PC-9 (cell line): Measurements from ENCODE around the gene SDHB. TPM values are rescaled to one million over a fixed set of nuclear protein-coding genes. Genes with fewer than 3 reads are reported as not detected.

Source experiments
- BruUV-seq: library from RNA; stranded (reverse); fragments of 400-500 nt; replicated peaks from 2 replicates; lab custom pipeline; 2021; lab: Mats Ljungman, UMichigan
- CTCF ChIA-PET: fragments of 300-600 bp; sonication (Branson Sonifier 250); formaldehyde crosslinking; loops from one replicate; lab custom pipeline; 2022; ENCODE audit warnings: antibody characterized with exemption; lab: Charles Lee
- POLR2A ChIA-PET: fragments of 300-600 bp; sonication (Branson Sonifier 250); formaldehyde crosslinking; loops from one replicate; lab custom pipeline; 2022; ENCODE audit warnings: antibody characterized with exemption; ENCODE audit not compliant: unreplicated experiment; lab: Charles Lee
- DNase-seq, 2 experiments: peaks; one replicate each; pipeline versions ENCODE4 v3.0.0 to v3.0.0-alpha.2; 2015 to 2022; ENCODE audit warnings: mixed read lengths in 1 of 2
- H2AFZ ChIP-seq: fragments of 200-600 bp; sonication (generic); 2 replicates; pipeline ENCODE4 v1.8.1; 2017; ENCODE audit warnings: antibody characterized with exemption
- H3F3A ChIP-seq: fragments of 200-600 bp; sonication (generic); 2 replicates; pipeline ENCODE4 v1.8.1; 2017; ENCODE audit warnings: antibody characterized with exemption, mild to moderate bottlenecking, low read depth; ENCODE audit not compliant: insufficient read depth
- H3K27ac ChIP-seq: fragments of 200-600 bp; sonication (generic); 2 replicates; pipeline ENCODE4 v1.6.1; 2016; ENCODE audit warnings: mixed run types
- H3K27me3 ChIP-seq: fragments of 200-600 bp; sonication (generic); 2 replicates; pipeline ENCODE4 v1.6.1; 2016; ENCODE audit warnings: low read depth, mixed run types; ENCODE audit not compliant: insufficient read depth
- H3K36me3 ChIP-seq: fragments of 200-600 bp; sonication (generic); 2 replicates; pipeline ENCODE4 v1.6.1; 2016; ENCODE audit warnings: low read depth, mixed run types
- H3K4me1 ChIP-seq: fragments of 200-600 bp; sonication (generic); replicated peaks from 2 replicates; pipeline ENCODE4 v1.6.1; 2016; ENCODE audit warnings: mixed run types; ENCODE audit not compliant: insufficient read depth
- H3K4me2 ChIP-seq: fragments of 200-600 bp; sonication (generic); 2 replicates; pipeline ENCODE4 v1.6.1; 2017; ENCODE audit warnings: mixed run types
- H3K4me3 ChIP-seq: fragments of 200-600 bp; sonication (generic); 2 replicates; pipeline ENCODE4 v1.6.1; 2016; ENCODE audit warnings: mixed run types
- H3K79me2 ChIP-seq: fragments of 200-600 bp; sonication (generic); 2 replicates; pipeline ENCODE4 v1.6.1; 2017; ENCODE audit warnings: low read depth, mixed run types
- H3K9me2 ChIP-seq: fragments of 200-600 bp; sonication (generic); 2 replicates; pipeline ENCODE4 v1.8.1; 2017; ENCODE audit warnings: mild to moderate bottlenecking; ENCODE audit not compliant: insufficient read depth
- H3K9me3 ChIP-seq: fragments of 200-600 bp; sonication (generic); 2 replicates; pipeline ENCODE4 v1.8.1; 2016; ENCODE audit warnings: low read depth; ENCODE audit not compliant: insufficient read depth
- H4K20me1 ChIP-seq: fragments of 200-600 bp; sonication (generic); 2 replicates; pipeline ENCODE4 v1.8.1; 2017; ENCODE audit not compliant: insufficient read depth
- EZH2 ChIP-seq: fragments of 200-600 bp; sonication (generic); IDR thresholded peaks from 2 replicates; pipeline ENCODE4 v1.8.0; 2017; ENCODE audit warnings: antibody characterized with exemption, low read depth
- intact Hi-C: fragments of 100-400 bp; cut with micrococcal nuclease; formaldehyde crosslinking; loops from one replicate; pipeline ENCODE4 v1.10.0; 2022; ENCODE audit not compliant: unreplicated experiment
- total RNA-seq: library from RNA; stranded (reverse); gene quantifications from 2 replicates; pipeline ENCODE4 v1.2.3, GENCODE V29; 2021
- TF ChIP-seq, protein P1 (sequence below): fragments of 200-600 bp; sonication (generic); conservative IDR thresholded peaks from 2 replicates; pipeline ENCODE4 v1.6.1; 2017; ENCODE audit warnings: mixed run types, antibody characterized with exemption, mild to moderate bottlenecking, moderate library complexity

The SDHB gene
- total RNA-seq, 1 experiment from 2014 or later = 101 TPM

GRCh38 chr1:16976966-16977365 is 76.9 kb downstream of the SDHB start:
- H3K9me2 ChIP-seq = no peaks in the 10 kb centered on the region
- H3F3A ChIP-seq = no peaks in the 10 kb centered on the region
- no peaks in the 10 kb centered on the region for H3K79me2 ChIP-seq
- DNase-seq = no peak
- no peaks in the 10 kb centered on the region for H3K27me3 ChIP-seq
- H2AFZ ChIP-seq = no peak overlapping the region
- intact Hi-C loops = no loop called here
- no peak for TF ChIP-seq EZH2
- TF ChIP-seq, protein P1, sequence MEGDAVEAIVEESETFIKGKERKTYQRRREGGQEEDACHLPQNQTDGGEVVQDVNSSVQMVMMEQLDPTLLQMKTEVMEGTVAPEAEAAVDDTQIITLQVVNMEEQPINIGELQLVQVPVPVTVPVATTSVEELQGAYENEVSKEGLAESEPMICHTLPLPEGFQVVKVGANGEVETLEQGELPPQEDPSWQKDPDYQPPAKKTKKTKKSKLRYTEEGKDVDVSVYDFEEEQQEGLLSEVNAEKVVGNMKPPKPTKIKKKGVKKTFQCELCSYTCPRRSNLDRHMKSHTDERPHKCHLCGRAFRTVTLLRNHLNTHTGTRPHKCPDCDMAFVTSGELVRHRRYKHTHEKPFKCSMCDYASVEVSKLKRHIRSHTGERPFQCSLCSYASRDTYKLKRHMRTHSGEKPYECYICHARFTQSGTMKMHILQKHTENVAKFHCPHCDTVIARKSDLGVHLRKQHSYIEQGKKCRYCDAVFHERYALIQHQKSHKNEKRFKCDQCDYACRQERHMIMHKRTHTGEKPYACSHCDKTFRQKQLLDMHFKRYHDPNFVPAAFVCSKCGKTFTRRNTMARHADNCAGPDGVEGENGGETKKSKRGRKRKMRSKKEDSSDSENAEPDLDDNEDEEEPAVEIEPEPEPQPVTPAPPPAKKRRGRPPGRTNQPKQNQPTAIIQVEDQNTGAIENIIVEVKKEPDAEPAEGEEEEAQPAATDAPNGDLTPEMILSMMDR = no peak
- ChIA-PET POLR2A (no interaction called here), CTCF (no interaction called here)
- H4K20me1 ChIP-seq = no peaks in the 10 kb centered on the region
- BruUV-seq = no TSS peak
- no peak overlapping the region for H3K4me3 ChIP-seq
- H3K27ac ChIP-seq = no peak overlapping the region
- H3K36me3 ChIP-seq = no peaks in the 10 kb centered on the region
- H3K9me3 ChIP-seq = no peaks in the 10 kb centered on the region
- H3K4me2 ChIP-seq = no peak overlapping the region
- no peaks in the 10 kb centered on the region for H3K4me1 ChIP-seq

- Histone ChIP-seq H3K27me3 (no peaks in the 10 kb centered on the region), H3F3A (no peaks in the 10 kb centered on the region), H3K9me3 (no peaks in the 10 kb centered on the region), H3K4me3 (no peak overlapping the region), H3K79me2 (no peaks in the 10 kb centered on the region), H3K4me2 (no peak overlapping the region), H4K20me1 (no peaks in the 10 kb centered on the region), H3K36me3 (no peaks in the 10 kb centered on the region), H2AFZ (no peak overlapping the region), H3K4me1 (no peaks in the 10 kb centered on the region), H3K9me2 (no peaks in the 10 kb centered on the region), H3K27ac (no peak overlapping the region)
- POLR2A ChIA-PET = no interaction called here
- CTCF ChIA-PET = no interaction called here
- no TSS peak for BruUV-seq
- no peak for TF ChIP-seq EZH2
- TF ChIP-seq, protein P1 = no peak
- no peak for DNase-seq
- intact Hi-C loops = no loop called here
These were observed 78.0 kb downstream of the SDHB start for GRCh38 chr1:16975838-16976237.

- Histone ChIP-seq H4K20me1 (no peaks in the 10 kb centered on the region), H3K27me3 (no peaks in the 10 kb centered on the region), H2AFZ (no peak overlapping the region), H3K36me3 (no peaks in the 10 kb centered on the region), H3K4me3 (no peak overlapping the region), H3K9me3 (no peaks in the 10 kb centered on the region), H3K9me2 (no peaks in the 10 kb centered on the region), H3K4me1 (no peaks in the 10 kb centered on the region), H3K79me2 (no peaks in the 10 kb centered on the region), H3K27ac (no peak overlapping the region), H3K4me2 (no peak overlapping the region), H3F3A (no peaks in the 10 kb centered on the region)
- ChIA-PET POLR2A (no interaction called here), CTCF (no interaction called here)
- TF ChIP-seq, protein P1 = no peak
- no peak for TF ChIP-seq EZH2
- no TSS peak for BruUV-seq
- DNase-seq = no peak
- intact Hi-C loops = no loop called here
These were observed 78.6 kb downstream of the SDHB start for GRCh38 chr1:16975211-16975610.
